Measurements from ENCODE around the gene ZNF569. TPM values are rescaled to one million over a fixed set of nuclear protein-coding genes. Genes with fewer than 3 reads are reported as not detected.
A peak's percentile ranks its signal among the peaks of the same experiment; 100 is the strongest.

Gene ZNF569
- total RNA-seq, 1 donor from 2014 or later, result 6.8 TPM

DNA sequence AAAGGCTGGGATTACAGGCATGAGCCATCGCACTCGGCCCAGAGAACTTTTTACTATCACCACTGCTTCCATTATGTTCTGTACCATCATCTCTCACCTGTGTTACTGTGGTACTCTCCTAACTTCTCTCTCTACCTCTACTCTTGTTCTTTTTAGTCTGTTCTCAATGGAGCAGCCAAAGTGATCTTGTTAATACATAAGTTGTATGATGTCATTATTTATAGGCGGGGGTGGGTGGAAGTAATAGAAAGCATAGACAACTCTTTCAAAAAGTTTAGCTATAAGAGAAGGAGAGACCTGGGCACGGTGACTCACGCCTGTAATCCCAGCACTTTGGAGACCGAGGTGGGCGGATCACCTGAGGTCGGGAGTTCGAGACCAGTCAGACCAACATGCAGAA is 4.9 kb upstream of the ZNF569 start:
- Mint-ChIP-seq H3K27ac (no peak overlapping the region), H3K27me3 (no peaks in the 10 kb centered on the region), H3K9me3 (peaks cover 14% of the 10 kb centered on the region), H3K4me1 (peaks cover 30% of the 10 kb centered on the region), H3K36me3 (ENCODE audit: low read depth) (peaks cover 46% of the 10 kb centered on the region), H3K4me3 (no peak overlapping the region)
- TF ChIP-seq, protein P1, sequence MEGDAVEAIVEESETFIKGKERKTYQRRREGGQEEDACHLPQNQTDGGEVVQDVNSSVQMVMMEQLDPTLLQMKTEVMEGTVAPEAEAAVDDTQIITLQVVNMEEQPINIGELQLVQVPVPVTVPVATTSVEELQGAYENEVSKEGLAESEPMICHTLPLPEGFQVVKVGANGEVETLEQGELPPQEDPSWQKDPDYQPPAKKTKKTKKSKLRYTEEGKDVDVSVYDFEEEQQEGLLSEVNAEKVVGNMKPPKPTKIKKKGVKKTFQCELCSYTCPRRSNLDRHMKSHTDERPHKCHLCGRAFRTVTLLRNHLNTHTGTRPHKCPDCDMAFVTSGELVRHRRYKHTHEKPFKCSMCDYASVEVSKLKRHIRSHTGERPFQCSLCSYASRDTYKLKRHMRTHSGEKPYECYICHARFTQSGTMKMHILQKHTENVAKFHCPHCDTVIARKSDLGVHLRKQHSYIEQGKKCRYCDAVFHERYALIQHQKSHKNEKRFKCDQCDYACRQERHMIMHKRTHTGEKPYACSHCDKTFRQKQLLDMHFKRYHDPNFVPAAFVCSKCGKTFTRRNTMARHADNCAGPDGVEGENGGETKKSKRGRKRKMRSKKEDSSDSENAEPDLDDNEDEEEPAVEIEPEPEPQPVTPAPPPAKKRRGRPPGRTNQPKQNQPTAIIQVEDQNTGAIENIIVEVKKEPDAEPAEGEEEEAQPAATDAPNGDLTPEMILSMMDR (IDR thresholded peaks at IDR 0.05), result no peak
- CTCF ChIA-PET, result no interaction called here
- POLR2A ChIA-PET, result no interaction called here
- ATAC-seq (ENCODE audit: low read depth) (no peak), DNase-seq (no peak)
- intact Hi-C loops (cut with micrococcal nuclease), result no loop called here

DNA sequence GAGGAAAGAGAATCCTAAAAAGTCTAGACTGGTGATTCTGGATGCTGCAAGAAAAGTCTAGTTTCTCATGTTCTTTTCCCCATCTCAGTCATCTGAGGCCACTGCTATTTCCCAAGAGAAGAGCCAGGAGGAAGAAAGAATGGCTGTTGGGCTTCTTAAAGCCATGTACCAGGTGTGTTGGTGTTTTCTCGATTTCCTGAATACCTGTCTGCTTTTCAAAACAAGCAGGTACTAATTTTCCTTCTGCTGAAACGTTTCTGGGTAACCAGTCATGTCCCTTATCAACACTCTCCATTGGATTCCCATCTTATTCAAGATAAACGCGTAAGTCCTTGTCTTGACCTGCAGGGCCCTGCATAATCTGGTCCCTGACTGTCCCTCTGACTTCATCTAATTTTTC is 3.0 kb upstream of the ZNF569 start:
- DNase-seq (no peak), ATAC-seq (ENCODE audit: low read depth) (no peak)
- POLR2A ChIA-PET, result interaction anchor here (0.6 to 0.8 kb wide), 3 partner anchors 99 to 153 kb away, joined by 3 to 5 read pairs (median 3); partner anchors contain the start of genes ZNF527, ZNF540 and ZNF571
- Mint-ChIP-seq H3K36me3 (ENCODE audit: low read depth) (peaks cover 34% of the 10 kb centered on the region), H3K27me3 (no peaks in the 10 kb centered on the region), H3K4me1 (peaks cover 42% of the 10 kb centered on the region), H3K27ac (no peak overlapping the region), H3K9me3 (peaks cover 5% of the 10 kb centered on the region), H3K4me3 (peak overlapping the region; percentile 99)
- TF ChIP-seq, protein P1 (IDR thresholded peaks at IDR 0.05), result no peak
- CTCF ChIA-PET, result no interaction called here
- intact Hi-C loops (cut with micrococcal nuclease), result no loop called here

DNA sequence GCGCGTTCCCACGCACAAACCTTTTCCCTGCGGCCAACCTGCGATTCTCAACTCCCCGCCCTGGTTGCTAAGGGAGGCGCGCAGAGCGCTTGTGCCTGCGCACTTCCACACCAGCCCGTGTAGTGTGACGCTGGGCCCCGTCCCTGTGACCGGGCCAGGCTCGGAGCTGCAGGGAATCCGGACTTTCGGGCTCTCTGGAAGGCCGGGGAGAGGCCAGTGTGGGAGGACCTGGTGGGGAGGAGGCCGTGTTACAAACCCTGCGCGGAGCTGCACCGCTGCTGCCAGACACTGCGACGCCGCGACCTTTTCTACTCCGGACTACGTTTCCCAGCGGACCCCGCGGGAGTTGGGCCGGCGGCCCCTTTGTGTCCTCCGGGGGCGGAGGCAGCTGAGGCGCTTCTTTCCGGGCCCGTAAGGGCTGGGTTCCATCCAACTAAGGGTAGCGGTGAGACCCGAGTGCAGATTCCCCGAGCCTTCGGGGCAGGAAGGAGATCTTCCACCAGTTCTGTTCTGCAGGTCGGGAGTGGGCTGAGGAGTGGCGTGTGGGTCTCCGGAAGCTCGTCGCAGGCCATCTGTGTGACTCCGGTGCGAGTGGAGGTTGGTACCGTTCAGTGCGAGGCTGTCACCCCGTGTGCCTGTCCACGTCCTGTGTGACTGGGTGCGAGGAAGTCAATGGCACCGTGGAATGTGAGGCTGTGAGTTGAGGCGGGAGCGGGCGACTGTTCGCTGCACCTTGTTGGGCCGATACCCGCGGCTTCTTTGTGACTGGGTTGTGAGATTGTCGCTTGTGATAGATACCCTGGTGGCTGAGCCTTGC is 1.9 kb upstream of the ZNF569 start, which contains the start of gene ZNF570:
ZNF570 (plus strand) TSS at position 396 of the 817 bp plus-strand sequence. CDS start 999 bp downstream, outside the sequence.
- DNase-seq (peak; percentile 84), ATAC-seq (ENCODE audit: low read depth) (peak; percentile 72)
- ChIA-PET CTCF (no interaction called here), POLR2A (interaction anchor here (0.5 to 3.1 kb wide), 21 partner anchors 37 to 1255 kb away, joined by 3 to 27 read pairs (median 6); partner anchors contain the start of genes ZFP14, ZFP30, ZNF146 and ZNF382)
- Mint-ChIP-seq H3K27ac (peak within 1 kb of the TSS; percentile 97), H3K36me3 (ENCODE audit: low read depth) (peaks cover 35% of the 10 kb centered on the region), H3K27me3 (no peaks in the 10 kb centered on the region), H3K4me1 (peaks cover 42% of the 10 kb centered on the region), H3K4me3 (peak within 1 kb of the TSS; percentile 99), H3K9me3 (peaks cover 11% of the 10 kb centered on the region)
- intact Hi-C loops (cut with micrococcal nuclease), result loop anchor here (1.0 to 5.0 kb wide), 11 partner anchors 82 to 1092 kb away; partner anchors contain the start of genes ZFP14, ZNF345, ZNF383 and ZNF420
- TF ChIP-seq, protein P1 (IDR thresholded peaks at IDR 0.05), result no peak

DNA sequence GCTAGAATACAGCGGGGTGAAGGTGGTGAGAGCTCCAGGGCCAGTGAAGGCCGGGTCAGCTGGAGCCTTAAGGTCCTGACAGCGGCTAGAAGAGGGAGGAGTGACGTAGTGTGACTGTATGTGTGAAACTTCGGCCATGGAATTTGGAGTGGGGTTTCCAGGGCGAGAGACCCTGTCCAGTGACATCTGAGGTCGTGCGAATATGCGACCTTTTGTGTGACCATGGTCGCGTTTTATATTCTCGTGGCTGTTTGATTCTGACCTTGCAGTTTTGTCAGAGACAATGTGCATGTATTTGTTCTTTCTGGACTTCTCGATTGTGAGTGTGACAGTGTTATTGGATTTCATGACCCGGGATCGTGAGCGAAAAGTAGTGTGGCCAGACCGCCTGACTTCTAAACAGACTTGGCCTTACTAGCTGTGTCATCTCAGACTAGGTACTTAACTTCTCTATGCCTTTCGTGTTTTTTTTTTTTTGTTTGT is 405 bp upstream of the ZNF569 start:
- Mint-ChIP-seq H3K27me3 (no peaks in the 10 kb centered on the region), H3K9me3 (peaks cover 11% of the 10 kb centered on the region), H3K36me3 (ENCODE audit: low read depth) (peaks cover 38% of the 10 kb centered on the region), H3K27ac (peak overlapping the region; percentile 97), H3K4me1 (peaks cover 42% of the 10 kb centered on the region), H3K4me3 (peak overlapping the region; percentile 99)
- CTCF ChIA-PET, result no interaction called here
- intact Hi-C loops (cut with micrococcal nuclease), result loop anchor here (1.0 to 5.0 kb wide), 17 partner anchors 39 to 1090 kb away; partner anchors contain the start of genes ZFP14, ZFP30, ZNF345 and ZNF383
- DNase-seq (no peak), ATAC-seq (ENCODE audit: low read depth) (no peak)
- TF ChIP-seq, protein P1 (IDR thresholded peaks at IDR 0.05), result no peak
- POLR2A ChIA-PET, result interaction anchor here (0.8 to 3.1 kb wide), 14 partner anchors 14 to 695 kb away, joined by 3 to 28 read pairs (median 4); partner anchors contain the start of genes ZNF345, ZNF383, ZNF420 and ZNF527

Data from activated B cell treated with CpG ODN at 0.5 μM for 24 hours (primary cell).